ENCODE data around the gene TMC1. TPM values are rescaled to one million over a fixed set of nuclear protein-coding genes. Genes with fewer than 3 reads are reported as not detected.

TMC1 gene
- total and polyA plus RNA-seq, 11 donors = 0.07 to 0.75 (median 0.33) TPM; not detected in 5

DNA sequence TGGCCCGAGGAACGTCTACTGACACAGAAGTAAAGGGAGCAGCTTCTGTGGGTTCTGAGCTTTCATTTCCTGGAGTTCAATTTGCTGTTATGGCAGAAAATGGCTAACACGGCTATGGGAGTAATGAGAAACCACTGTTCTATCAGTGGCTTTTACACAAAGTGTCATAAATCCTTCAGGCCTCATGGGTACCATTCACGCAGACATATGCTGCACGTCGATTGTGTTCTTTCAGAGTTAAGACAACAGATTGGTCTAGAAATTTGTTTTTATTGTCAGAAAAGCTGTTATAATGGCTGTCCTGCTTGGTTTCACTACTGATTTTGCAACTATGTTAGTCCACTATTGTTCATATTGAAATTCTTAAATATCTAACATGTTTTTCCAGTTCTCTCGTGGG lies 296.0 kb downstream of the TMC1 start:
- H3K36me3 ChIP-seq = no peaks in the 10 kb centered on the region
- H3K9me3 ChIP-seq = no peaks in the 10 kb centered on the region
- ATAC-seq (no peak), DNase-seq (no peak)
- H3K4me1 ChIP-seq = peaks cover 0 to 4% (median 0%) of the 10 kb centered on the region in 12 donors
- WGBS, 4 donors = 73 to 81% (median 79%) methylated on average over 7 of the region's 7 CpGs
- TF ChIP-seq, protein P1, sequence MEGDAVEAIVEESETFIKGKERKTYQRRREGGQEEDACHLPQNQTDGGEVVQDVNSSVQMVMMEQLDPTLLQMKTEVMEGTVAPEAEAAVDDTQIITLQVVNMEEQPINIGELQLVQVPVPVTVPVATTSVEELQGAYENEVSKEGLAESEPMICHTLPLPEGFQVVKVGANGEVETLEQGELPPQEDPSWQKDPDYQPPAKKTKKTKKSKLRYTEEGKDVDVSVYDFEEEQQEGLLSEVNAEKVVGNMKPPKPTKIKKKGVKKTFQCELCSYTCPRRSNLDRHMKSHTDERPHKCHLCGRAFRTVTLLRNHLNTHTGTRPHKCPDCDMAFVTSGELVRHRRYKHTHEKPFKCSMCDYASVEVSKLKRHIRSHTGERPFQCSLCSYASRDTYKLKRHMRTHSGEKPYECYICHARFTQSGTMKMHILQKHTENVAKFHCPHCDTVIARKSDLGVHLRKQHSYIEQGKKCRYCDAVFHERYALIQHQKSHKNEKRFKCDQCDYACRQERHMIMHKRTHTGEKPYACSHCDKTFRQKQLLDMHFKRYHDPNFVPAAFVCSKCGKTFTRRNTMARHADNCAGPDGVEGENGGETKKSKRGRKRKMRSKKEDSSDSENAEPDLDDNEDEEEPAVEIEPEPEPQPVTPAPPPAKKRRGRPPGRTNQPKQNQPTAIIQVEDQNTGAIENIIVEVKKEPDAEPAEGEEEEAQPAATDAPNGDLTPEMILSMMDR (IDR thresholded peaks at IDR 0.05) = no peak
- TF ChIP-seq POLR2A (IDR thresholded peaks at IDR 0.05) = no peak
- no peaks in the 10 kb centered on the region for H3K27me3 ChIP-seq
- intact Hi-C loops (cut with DNase I) = loop anchor here in 3 of 10 donors (5.0 to 10.0 kb wide), 3 partner anchors 223 to 773 kb away; no protein-coding TSS in a partner anchor
- no peak overlapping the region for H3K27ac ChIP-seq
- H3K4me3 ChIP-seq = no peak overlapping the region

- ATAC-seq = no peak
- H3K36me3 ChIP-seq = no peaks in the 10 kb centered on the region
- H3K4me1 ChIP-seq = peaks cover 0 to 4% (median 0%) of the 10 kb centered on the region in 12 donors
- 93 to 96% (median 93%) methylated on average over 3 of the region's 3 CpGs for WGBS, 4 donors
- DNase-seq = no peak
- H3K4me3 ChIP-seq = no peak overlapping the region
- H3K9me3 ChIP-seq = no peaks in the 10 kb centered on the region
- H3K27me3 ChIP-seq = no peaks in the 10 kb centered on the region
- intact Hi-C loops (cut with DNase I) = loop anchor here in 3 of 10 donors (5.0 to 10.0 kb wide), 3 partner anchors 224 to 774 kb away; no protein-coding TSS in a partner anchor
- H3K27ac ChIP-seq = no peak overlapping the region
- TF ChIP-seq, protein P1 (IDR thresholded peaks at IDR 0.05) = no peak
- no peak for TF ChIP-seq POLR2A (IDR thresholded peaks at IDR 0.05)
These were observed 297.0 kb downstream of the TMC1 start for GRCh38 chr9:72818385-72818784.

GRCh38 chr9:72823971-72824370 lies 302.6 kb downstream of the TMC1 start:
- no peaks in the 10 kb centered on the region for H3K36me3 ChIP-seq
- ATAC-seq = no peak
- no peak for TF ChIP-seq POLR2A (IDR thresholded peaks at IDR 0.05)
- TF ChIP-seq, protein P1 (IDR thresholded peaks at IDR 0.05) = no peak
- H3K4me1 ChIP-seq = peaks cover 0 to 17% (median 0%) of the 10 kb centered on the region in 12 donors
- no peaks in the 10 kb centered on the region for H3K27me3 ChIP-seq
- no peak overlapping the region for H3K4me3 ChIP-seq
- DNase-seq = no peak
- no peaks in the 10 kb centered on the region for H3K9me3 ChIP-seq
- no peak overlapping the region for H3K27ac ChIP-seq
- 70 to 81% (median 81%) methylated on average over 5 of the region's 5 CpGs for WGBS, 4 donors
- intact Hi-C loops (cut with DNase I) = loop anchor here (5.0 to 10.0 kb wide), 9 partner anchors 199 to 787 kb away; no protein-coding TSS in a partner anchor

DNA sequence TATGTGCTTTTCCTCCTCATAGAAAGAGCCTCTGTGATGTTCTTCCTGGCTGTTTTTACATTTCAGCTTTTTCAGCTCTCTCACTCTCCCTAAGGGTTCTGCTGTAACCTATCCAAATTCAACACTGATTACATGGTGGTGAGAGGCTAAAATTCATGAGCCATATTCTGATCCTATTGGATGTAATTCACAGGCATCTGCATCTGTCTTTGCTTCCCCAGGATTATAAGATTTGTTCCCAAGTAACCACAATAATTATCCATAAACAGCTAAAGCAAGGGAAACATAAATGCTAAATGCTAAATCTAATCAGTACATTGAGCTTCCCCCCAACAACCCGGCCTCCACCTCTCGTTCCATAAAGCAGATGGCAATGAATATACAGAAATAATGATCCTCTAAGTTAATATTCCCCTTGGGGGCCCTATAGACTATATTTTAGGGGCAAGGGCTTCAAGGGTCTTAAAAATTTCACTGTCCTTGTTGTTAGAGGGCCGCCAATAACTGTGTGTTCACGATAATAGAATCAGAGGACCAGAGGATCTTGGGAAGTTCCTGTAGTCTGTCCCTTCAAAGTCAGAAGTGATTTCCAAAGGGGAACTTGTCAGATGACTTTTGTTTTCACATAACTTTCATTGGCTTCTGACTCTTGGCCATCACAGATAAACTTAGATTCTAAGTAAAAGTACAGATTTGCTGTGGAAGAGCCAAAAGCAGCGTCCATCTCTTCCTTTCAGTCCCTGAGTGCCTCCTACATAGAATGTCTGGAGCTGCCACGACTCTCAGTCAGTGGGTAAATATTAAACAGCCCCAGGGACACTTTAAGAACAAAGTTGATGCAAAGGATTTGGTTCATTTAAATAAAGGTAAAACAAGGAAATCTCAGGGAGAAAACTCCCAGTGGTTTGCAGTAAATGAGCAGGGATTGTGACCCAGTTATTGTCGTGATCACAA lies 305.9 kb downstream of the TMC1 start:
- intact Hi-C loops (cut with DNase I) = loop anchor here in 4 of 10 donors (10.0 kb wide), 3 partner anchors 202 to 782 kb away; no protein-coding TSS in a partner anchor

More for the DNA sequence above, 305.9 kb downstream of the TMC1 start:
- Histone ChIP-seq H3K27me3 (no peaks in the 10 kb centered on the region), H3K9me3 (no peaks in the 10 kb centered on the region), H3K27ac (peak overlapping the region; percentile 0 to 82 (median 26)), H3K4me3 (peak overlapping the region in 1 of 12 donors; percentile 29), H3K4me1 (peaks cover 0 to 17% (median 0%) of the 10 kb centered on the region in 12 donors), H3K36me3 (no peaks in the 10 kb centered on the region)
- no peak for TF ChIP-seq POLR2A (IDR thresholded peaks at IDR 0.05)
- TF ChIP-seq, protein P1 (IDR thresholded peaks at IDR 0.05) = no peak
- WGBS, 4 donors = 56 to 68% (median 64%) methylated on average over 7 of the region's 7 CpGs
- DNase-seq = no peak
- peak; percentile 34 to 79 (median 75) for ATAC-seq
